Measurements from ENCODE around the gene NIPA2.

DNA sequence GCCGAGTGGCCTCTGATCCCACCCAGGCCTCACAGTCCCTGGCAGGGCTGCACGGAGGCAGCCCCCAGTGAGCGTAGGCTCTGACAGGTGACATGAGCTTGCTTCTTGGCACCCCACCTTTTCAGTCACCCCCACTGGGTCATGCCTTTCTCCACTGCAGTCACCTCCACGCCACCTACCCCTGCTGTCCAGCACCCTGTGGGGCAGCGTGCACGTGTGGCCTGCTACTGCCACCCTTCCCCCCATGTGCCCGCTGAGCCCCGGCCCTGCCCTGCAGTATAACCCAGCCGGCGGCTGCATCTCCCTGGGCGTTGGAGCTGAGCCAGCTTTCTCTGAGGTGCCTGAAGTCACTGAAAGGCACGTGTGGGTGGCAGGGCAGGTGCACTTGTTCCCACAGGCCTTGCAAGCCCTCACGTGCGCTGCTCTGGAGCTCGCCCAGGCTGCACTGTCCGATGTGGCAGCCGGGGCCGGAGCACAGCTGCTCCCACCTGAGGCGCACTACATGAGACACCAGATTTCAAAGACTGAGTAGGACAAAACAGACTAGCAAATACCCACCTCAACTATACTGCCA, 65.6 kb downstream of the NIPA2 start:
- TF ChIP-seq, protein P1, sequence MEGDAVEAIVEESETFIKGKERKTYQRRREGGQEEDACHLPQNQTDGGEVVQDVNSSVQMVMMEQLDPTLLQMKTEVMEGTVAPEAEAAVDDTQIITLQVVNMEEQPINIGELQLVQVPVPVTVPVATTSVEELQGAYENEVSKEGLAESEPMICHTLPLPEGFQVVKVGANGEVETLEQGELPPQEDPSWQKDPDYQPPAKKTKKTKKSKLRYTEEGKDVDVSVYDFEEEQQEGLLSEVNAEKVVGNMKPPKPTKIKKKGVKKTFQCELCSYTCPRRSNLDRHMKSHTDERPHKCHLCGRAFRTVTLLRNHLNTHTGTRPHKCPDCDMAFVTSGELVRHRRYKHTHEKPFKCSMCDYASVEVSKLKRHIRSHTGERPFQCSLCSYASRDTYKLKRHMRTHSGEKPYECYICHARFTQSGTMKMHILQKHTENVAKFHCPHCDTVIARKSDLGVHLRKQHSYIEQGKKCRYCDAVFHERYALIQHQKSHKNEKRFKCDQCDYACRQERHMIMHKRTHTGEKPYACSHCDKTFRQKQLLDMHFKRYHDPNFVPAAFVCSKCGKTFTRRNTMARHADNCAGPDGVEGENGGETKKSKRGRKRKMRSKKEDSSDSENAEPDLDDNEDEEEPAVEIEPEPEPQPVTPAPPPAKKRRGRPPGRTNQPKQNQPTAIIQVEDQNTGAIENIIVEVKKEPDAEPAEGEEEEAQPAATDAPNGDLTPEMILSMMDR (conservative IDR thresholded peaks at IDR 0.05; ENCODE audit: low read length): no peak
- TF ChIP-seq EZH2phosphoT487 (IDR thresholded peaks at IDR 0.05; ENCODE audit: borderline replicate concordance, low read depth, low read length): no peak

Measured in OCI-LY7 (cell line).